PC-3 (cell line): ENCODE data around the gene MPST. TPM values are rescaled to one million over a fixed set of nuclear protein-coding genes. Genes with fewer than 3 reads are reported as not detected.

Experiments used
- ATAC-seq: fragments of 200-7000 bp; cut with Tn5 transposase; 2 replicates; pipeline ENCODE4 v1.9.1; 2020; ENCODE audit warnings: mild to moderate bottlenecking, moderate library complexity
- BruUV-seq: library from RNA; stranded (reverse); fragments of 400-500 nt; replicated peaks from 2 replicates; lab custom pipeline; 2021; lab: Mats Ljungman, UMichigan
- CTCF ChIA-PET: fragments of 300-600 bp; sonication (Branson Sonifier 250); formaldehyde crosslinking; loops from one replicate; lab custom pipeline; 2022; ENCODE audit warnings: antibody characterized with exemption; lab: Charles Lee
- POLR2A ChIA-PET: fragments of 300-600 bp; sonication (Branson Sonifier 250); formaldehyde crosslinking; loops from one replicate; lab custom pipeline; 2022; ENCODE audit warnings: antibody characterized with exemption; ENCODE audit not compliant: unreplicated experiment; lab: Charles Lee
- DNase-seq: peaks from one replicate; pipeline ENCODE4 v3.0.0-alpha.2; 2015
- H2AFZ ChIP-seq: fragments of 300-600 bp; sonication (generic); 2 replicates; pipeline ENCODE4 v1.6.0; 2016; ENCODE audit warnings: antibody characterized with exemption, low read length
- H3F3A ChIP-seq: fragments of 300-600 bp; sonication (generic); one replicate; pipeline ENCODE4 v1.6.0; 2017; ENCODE audit warnings: antibody characterized with exemption, low read length, control low read depth, mild to moderate bottlenecking; ENCODE audit not compliant: unreplicated experiment
- H3K27ac ChIP-seq: fragments of 300-600 bp; sonication (generic); 2 replicates; pipeline ENCODE4 v1.5.1; 2016; ENCODE audit warnings: mild to moderate bottlenecking, low read length
- H3K27me3 ChIP-seq: fragments of 300-600 bp; sonication (generic); 2 replicates; pipeline ENCODE4 v1.6.1; 2016; ENCODE audit warnings: low read length, mixed read lengths
- H3K36me3 ChIP-seq: fragments of 300-600 bp; sonication (generic); 2 replicates; pipeline ENCODE4 v1.6.1; 2016; ENCODE audit warnings: low read depth, mixed run types, low read length, mixed read lengths
- H3K4me1 ChIP-seq: fragments of 300-600 bp; sonication (generic); 2 replicates; pipeline ENCODE4 v1.5.1; 2016; ENCODE audit warnings: low read length; ENCODE audit not compliant: insufficient read depth
- H3K4me2 ChIP-seq: fragments of 300-600 bp; sonication (generic); 2 replicates; pipeline ENCODE4 v1.6.0; 2016; ENCODE audit warnings: low read length
- H3K4me3 ChIP-seq: fragments of 300-600 bp; sonication (generic); 2 replicates; pipeline ENCODE4 v1.5.1; 2016; ENCODE audit warnings: mild to moderate bottlenecking, low read length, mixed read lengths
- H3K79me2 ChIP-seq: fragments of 300-600 bp; sonication (generic); 2 replicates; pipeline ENCODE4 v1.6.1; 2017; ENCODE audit warnings: low read length, mixed read lengths
- H3K9ac ChIP-seq: fragments of 300-600 bp; sonication (generic); 2 replicates; pipeline ENCODE4 v1.6.0; 2016; ENCODE audit warnings: mild to moderate bottlenecking, low read length
- H3K9me2 ChIP-seq: fragments of 300-600 bp; sonication (generic); replicated peaks from 2 replicates; pipeline ENCODE4 v1.6.1; 2016; ENCODE audit warnings: mixed run types, low read length, mixed read lengths
- H3K9me3 ChIP-seq: fragments of 300-600 bp; sonication (generic); 2 replicates; pipeline ENCODE4 v1.6.1; 2016; ENCODE audit warnings: low read length, mixed read lengths
- H4K20me1 ChIP-seq: fragments of 300-600 bp; sonication (generic); 2 replicates; pipeline ENCODE4 v1.6.1; 2016; ENCODE audit warnings: low read length, mixed read lengths
- EZH2 ChIP-seq: fragments of 300-600 bp; sonication (generic); IDR thresholded peaks from one replicate; pipeline ENCODE4 v1.6.1; 2017; ENCODE audit warnings: antibody characterized with exemption, mild to moderate bottlenecking, low read length; ENCODE audit not compliant: unreplicated experiment
- EZH2phosphoT487 ChIP-seq: fragments of 300-600 bp; sonication (generic); IDR thresholded peaks from 2 replicates; pipeline ENCODE4 v1.6.1; 2018; ENCODE audit warnings: mild to moderate bottlenecking, antibody characterized with exemption, low read length, borderline replicate concordance
- intact Hi-C: fragments of 100-400 bp; cut with micrococcal nuclease; formaldehyde crosslinking; loops from 2 replicates; pipeline ENCODE4 v1.9.0; 2023
- total RNA-seq: library from RNA; depleted of rRNA; stranded (reverse); fragments of >200 nt; gene quantifications from 2 replicates; pipeline ENCODE4 v1.2.3, GENCODE V29; 2014
- TF ChIP-seq, protein P1 (sequence below): fragments of 300-600 bp; sonication (generic); conservative IDR thresholded peaks from 2 replicates; pipeline ENCODE4 v1.5.1; 2017; ENCODE audit warnings: antibody characterized with exemption, low read depth, mild to moderate bottlenecking, low read length

The MPST gene
- total RNA-seq, 1 experiment from 2014 or later, result 97.0 TPM

DNA sequence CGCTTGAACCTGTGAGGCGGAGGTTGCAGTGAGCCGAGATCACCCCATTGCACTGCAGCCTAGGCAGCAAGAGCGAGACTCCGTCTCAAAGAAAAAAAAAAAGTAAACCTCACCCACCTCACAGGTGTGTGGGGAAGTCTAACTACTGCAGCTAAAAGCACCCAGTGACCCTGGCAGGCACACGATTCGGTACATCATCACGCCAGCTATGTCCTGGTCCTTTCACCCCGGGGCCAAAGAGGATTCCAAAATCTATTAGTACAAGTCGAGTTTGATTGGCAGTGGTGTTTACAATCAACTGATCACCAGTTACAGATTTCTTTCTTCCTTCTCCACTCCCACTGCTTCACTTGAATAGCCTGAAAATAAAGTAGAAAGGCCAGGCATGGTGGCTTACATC, 6.6 kb upstream of the MPST start:
- DNase-seq (no peak), ATAC-seq (no peak)
- Histone ChIP-seq H3K9me2 (no peaks in the 10 kb centered on the region), H3K27ac (no peak overlapping the region), H3K4me1 (peaks cover 5% of the 10 kb centered on the region; the same call in 1 of the 2 replicates), H3K36me3 (no peaks in the 10 kb centered on the region), H3K4me3 (no peak overlapping the region), H4K20me1 (no peaks in the 10 kb centered on the region), H2AFZ (no peak overlapping the region), H3K79me2 (peaks cover 2% of the 10 kb centered on the region; the same call in 1 of the 2 replicates), H3F3A (no peaks in the 10 kb centered on the region), H3K4me2 (no peak overlapping the region), H3K9me3 (no peaks in the 10 kb centered on the region), H3K9ac (no peak overlapping the region), H3K27me3 (no peaks in the 10 kb centered on the region)
- no peak for TF ChIP-seq EZH2phosphoT487
- TF ChIP-seq, protein P1, sequence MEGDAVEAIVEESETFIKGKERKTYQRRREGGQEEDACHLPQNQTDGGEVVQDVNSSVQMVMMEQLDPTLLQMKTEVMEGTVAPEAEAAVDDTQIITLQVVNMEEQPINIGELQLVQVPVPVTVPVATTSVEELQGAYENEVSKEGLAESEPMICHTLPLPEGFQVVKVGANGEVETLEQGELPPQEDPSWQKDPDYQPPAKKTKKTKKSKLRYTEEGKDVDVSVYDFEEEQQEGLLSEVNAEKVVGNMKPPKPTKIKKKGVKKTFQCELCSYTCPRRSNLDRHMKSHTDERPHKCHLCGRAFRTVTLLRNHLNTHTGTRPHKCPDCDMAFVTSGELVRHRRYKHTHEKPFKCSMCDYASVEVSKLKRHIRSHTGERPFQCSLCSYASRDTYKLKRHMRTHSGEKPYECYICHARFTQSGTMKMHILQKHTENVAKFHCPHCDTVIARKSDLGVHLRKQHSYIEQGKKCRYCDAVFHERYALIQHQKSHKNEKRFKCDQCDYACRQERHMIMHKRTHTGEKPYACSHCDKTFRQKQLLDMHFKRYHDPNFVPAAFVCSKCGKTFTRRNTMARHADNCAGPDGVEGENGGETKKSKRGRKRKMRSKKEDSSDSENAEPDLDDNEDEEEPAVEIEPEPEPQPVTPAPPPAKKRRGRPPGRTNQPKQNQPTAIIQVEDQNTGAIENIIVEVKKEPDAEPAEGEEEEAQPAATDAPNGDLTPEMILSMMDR, result no peak
- no peak for TF ChIP-seq EZH2
- POLR2A ChIA-PET, result no interaction called here
- intact Hi-C loops, result no loop called here
- BruUV-seq, result no TSS peak
- CTCF ChIA-PET, result no interaction called here

- no peak overlapping the region for H3K4me2 ChIP-seq
- POLR2A ChIA-PET, result no interaction called here
Measured at GRCh38 chr22:37014415-37014806, 5.1 kb upstream of the MPST start.

More at GRCh38 chr22:37014415-37014806, 5.1 kb upstream of the MPST start:
- no peak for ATAC-seq
- Histone ChIP-seq H3K36me3 (no peaks in the 10 kb centered on the region), H3K27ac (no peak overlapping the region), H3K9me3 (no peaks in the 10 kb centered on the region), H3K4me3 (no peak overlapping the region), H3F3A (no peaks in the 10 kb centered on the region), H3K79me2 (peaks cover 13% of the 10 kb centered on the region; the same call in 1 of the 2 replicates), H3K9me2 (no peaks in the 10 kb centered on the region), H3K4me1 (peaks cover 11% of the 10 kb centered on the region; the same call in 1 of the 2 replicates), H3K27me3 (no peaks in the 10 kb centered on the region), H3K9ac (no peak overlapping the region), H2AFZ (no peak overlapping the region), H4K20me1 (no peaks in the 10 kb centered on the region)
- TF ChIP-seq, protein P1, result no peak
- TF ChIP-seq EZH2 (no peak), EZH2phosphoT487 (no peak)
- no peak for DNase-seq
- CTCF ChIA-PET, result no interaction called here
- BruUV-seq, result no TSS peak
- intact Hi-C loops, result no loop called here
